ENCODE results near the gene IL27RA.

Gene IL27RA

GRCh38 chr19:14056741-14057356 is 25.3 kb downstream of the IL27RA start:
- Histone ChIP-seq H3K4me1 (ENCODE audit: insufficient read depth, low read length) (peaks cover 7% of the 10 kb centered on the region), H3K27ac (ENCODE audit: low read length) (no peak overlapping the region), H3K36me3 (ENCODE audit: insufficient read depth, low read length) (0 out of 2 replicates have a peak, but pooled peaks cover 3% of the 10 kb centered on the region), H3K4me2 (ENCODE audit: insufficient read depth, low read length) (peak overlapping the region; percentile 49), H3K9ac (ENCODE audit: low read depth, low read length) (no peak overlapping the region), H3K4me3 (ENCODE audit: low read depth in 1 of 2, low read length in 2 of 2) (no peak overlapping the region), H3K27me3 (ENCODE audit: insufficient read depth, low read length, poor library complexity) (no peaks in the 10 kb centered on the region), H4K20me1 (ENCODE audit: insufficient read depth, low read length) (no peaks in the 10 kb centered on the region), H3K79me2 (ENCODE audit: insufficient read depth, low read length) (no peaks in the 10 kb centered on the region), H3K9me3 (ENCODE audit: insufficient read depth, low read length, severe bottlenecking) (no peaks in the 10 kb centered on the region), H2AFZ (ENCODE audit: low read depth, low read length) (no peak overlapping the region)
- TF ChIP-seq EZH2 (IDR thresholded peaks at IDR 0.05; ENCODE audit: borderline replicate concordance, low read depth, low read length, severe bottlenecking), result no peak
- TF ChIP-seq, protein P1, sequence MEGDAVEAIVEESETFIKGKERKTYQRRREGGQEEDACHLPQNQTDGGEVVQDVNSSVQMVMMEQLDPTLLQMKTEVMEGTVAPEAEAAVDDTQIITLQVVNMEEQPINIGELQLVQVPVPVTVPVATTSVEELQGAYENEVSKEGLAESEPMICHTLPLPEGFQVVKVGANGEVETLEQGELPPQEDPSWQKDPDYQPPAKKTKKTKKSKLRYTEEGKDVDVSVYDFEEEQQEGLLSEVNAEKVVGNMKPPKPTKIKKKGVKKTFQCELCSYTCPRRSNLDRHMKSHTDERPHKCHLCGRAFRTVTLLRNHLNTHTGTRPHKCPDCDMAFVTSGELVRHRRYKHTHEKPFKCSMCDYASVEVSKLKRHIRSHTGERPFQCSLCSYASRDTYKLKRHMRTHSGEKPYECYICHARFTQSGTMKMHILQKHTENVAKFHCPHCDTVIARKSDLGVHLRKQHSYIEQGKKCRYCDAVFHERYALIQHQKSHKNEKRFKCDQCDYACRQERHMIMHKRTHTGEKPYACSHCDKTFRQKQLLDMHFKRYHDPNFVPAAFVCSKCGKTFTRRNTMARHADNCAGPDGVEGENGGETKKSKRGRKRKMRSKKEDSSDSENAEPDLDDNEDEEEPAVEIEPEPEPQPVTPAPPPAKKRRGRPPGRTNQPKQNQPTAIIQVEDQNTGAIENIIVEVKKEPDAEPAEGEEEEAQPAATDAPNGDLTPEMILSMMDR (IDR thresholded peaks at IDR 0.05; ENCODE audit: borderline replicate concordance, extremely low read depth, low read length, poor library complexity, severe bottlenecking), result no peak
- no peak for DNase-seq
- no peak for ATAC-seq (ENCODE audit: insufficient read depth, low read depth)

DNA sequence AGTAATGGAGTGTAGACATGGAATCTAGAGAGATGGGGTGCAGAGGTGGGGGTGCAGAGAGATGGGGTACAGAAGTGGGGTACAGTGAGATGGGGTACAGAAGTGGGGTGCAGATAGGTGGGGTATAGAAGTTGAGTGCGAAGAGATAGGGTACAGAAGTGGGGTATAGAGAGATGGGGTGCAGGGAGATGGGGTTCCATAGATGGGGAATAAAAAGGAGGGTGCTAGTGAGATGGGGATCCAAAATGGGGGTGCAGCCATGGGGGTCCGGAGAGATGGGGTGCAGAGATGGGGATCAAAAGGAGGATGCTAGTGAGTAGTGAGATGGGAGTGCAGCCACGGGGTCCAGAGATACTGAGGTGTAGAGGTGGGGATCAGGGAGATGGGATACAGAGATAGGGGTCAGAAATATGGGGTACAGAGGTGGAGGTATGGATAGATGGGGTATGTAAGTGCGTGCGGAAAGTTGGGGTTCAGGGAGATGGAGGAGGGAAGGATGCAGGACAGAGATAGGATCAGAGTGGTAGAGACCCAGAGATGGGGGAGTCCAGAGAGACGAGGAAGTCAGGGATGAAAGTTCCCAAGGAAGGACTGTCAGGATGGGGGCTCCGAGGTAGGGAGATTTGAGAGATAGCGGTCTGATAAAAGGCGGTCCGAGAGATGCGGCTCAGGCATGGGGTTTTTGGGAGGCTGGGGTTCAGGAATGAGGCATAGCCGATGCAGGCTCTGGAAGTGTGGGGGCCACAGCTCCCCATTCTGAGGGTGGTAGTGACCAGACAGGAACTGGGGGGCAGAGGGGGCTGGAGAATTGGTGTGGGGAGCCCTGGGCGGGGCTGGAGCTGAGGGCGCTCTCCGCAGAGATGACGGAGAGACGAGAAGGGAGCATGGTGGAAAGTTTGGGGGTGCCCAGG is 26.9 kb downstream of the IL27RA start:
- Histone ChIP-seq H2AFZ (ENCODE audit: low read depth, low read length) (no peak overlapping the region), H3K4me1 (ENCODE audit: insufficient read depth, low read length) (peaks cover 7% of the 10 kb centered on the region), H3K4me2 (ENCODE audit: insufficient read depth, low read length) (peak overlapping the region; percentile 40; the same call in 1 of the 2 replicates), H3K9ac (ENCODE audit: low read depth, low read length) (no peak overlapping the region), H3K27ac (ENCODE audit: low read length) (no peak overlapping the region), H4K20me1 (ENCODE audit: insufficient read depth, low read length) (no peaks in the 10 kb centered on the region), H3K27me3 (ENCODE audit: insufficient read depth, low read length, poor library complexity) (no peaks in the 10 kb centered on the region), H3K4me3 (ENCODE audit: low read depth in 1 of 2, low read length in 2 of 2) (no peak overlapping the region), H3K79me2 (ENCODE audit: insufficient read depth, low read length) (no peaks in the 10 kb centered on the region), H3K36me3 (ENCODE audit: insufficient read depth, low read length) (no peaks in the 10 kb centered on the region), H3K9me3 (ENCODE audit: insufficient read depth, low read length, severe bottlenecking) (no peaks in the 10 kb centered on the region)
- DNase-seq, result no peak
- ATAC-seq (ENCODE audit: insufficient read depth, low read depth), result no peak
- TF ChIP-seq EZH2 (IDR thresholded peaks at IDR 0.05; ENCODE audit: borderline replicate concordance, low read depth, low read length, severe bottlenecking), result no peak
- TF ChIP-seq, protein P1 (IDR thresholded peaks at IDR 0.05; ENCODE audit: borderline replicate concordance, extremely low read depth, low read length, poor library complexity, severe bottlenecking), result no peak

DNA sequence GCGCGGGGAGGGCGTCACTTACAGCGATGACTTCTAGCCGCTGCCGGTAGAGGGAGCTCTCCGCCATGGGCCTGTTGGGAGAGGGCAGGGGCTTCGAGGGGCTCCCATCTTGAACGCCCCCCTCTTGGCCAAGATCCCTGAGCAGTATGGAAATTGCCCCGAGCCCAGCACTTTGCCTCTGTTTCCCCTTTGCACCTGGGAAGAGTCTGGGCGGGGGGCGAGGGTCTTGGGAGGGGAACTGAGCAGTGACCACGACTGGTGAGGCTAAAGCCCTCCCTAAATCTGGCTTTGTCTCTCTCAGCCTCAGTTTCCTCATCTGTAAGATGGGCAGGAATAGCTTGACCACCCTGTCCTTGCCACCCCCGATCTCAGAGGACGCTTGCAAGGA is 27.5 kb downstream of the IL27RA start:
- ATAC-seq (ENCODE audit: insufficient read depth, low read depth) (no peak), DNase-seq (peak; percentile 35)
- Histone ChIP-seq H3K27me3 (ENCODE audit: insufficient read depth, low read length, poor library complexity) (no peaks in the 10 kb centered on the region), H3K27ac (ENCODE audit: low read length) (no peak overlapping the region), H3K9ac (ENCODE audit: low read depth, low read length) (no peak overlapping the region), H3K4me1 (ENCODE audit: insufficient read depth, low read length) (peaks cover 7% of the 10 kb centered on the region), H4K20me1 (ENCODE audit: insufficient read depth, low read length) (no peaks in the 10 kb centered on the region), H3K9me3 (ENCODE audit: insufficient read depth, low read length, severe bottlenecking) (no peaks in the 10 kb centered on the region), H2AFZ (ENCODE audit: low read depth, low read length) (no peak overlapping the region), H3K4me3 (ENCODE audit: low read depth in 1 of 2, low read length in 2 of 2) (no peak overlapping the region), H3K36me3 (ENCODE audit: insufficient read depth, low read length) (no peaks in the 10 kb centered on the region), H3K4me2 (ENCODE audit: insufficient read depth, low read length) (no peak overlapping the region), H3K79me2 (ENCODE audit: insufficient read depth, low read length) (no peaks in the 10 kb centered on the region)
- no peak for TF ChIP-seq EZH2 (IDR thresholded peaks at IDR 0.05; ENCODE audit: borderline replicate concordance, low read depth, low read length, severe bottlenecking)
- TF ChIP-seq, protein P1 (IDR thresholded peaks at IDR 0.05; ENCODE audit: borderline replicate concordance, extremely low read depth, low read length, poor library complexity, severe bottlenecking), result peak; percentile 62

Data from DND-41 (cell line).